ENCODE measurements around the gene PPARG.

The PPARG gene

DNA sequence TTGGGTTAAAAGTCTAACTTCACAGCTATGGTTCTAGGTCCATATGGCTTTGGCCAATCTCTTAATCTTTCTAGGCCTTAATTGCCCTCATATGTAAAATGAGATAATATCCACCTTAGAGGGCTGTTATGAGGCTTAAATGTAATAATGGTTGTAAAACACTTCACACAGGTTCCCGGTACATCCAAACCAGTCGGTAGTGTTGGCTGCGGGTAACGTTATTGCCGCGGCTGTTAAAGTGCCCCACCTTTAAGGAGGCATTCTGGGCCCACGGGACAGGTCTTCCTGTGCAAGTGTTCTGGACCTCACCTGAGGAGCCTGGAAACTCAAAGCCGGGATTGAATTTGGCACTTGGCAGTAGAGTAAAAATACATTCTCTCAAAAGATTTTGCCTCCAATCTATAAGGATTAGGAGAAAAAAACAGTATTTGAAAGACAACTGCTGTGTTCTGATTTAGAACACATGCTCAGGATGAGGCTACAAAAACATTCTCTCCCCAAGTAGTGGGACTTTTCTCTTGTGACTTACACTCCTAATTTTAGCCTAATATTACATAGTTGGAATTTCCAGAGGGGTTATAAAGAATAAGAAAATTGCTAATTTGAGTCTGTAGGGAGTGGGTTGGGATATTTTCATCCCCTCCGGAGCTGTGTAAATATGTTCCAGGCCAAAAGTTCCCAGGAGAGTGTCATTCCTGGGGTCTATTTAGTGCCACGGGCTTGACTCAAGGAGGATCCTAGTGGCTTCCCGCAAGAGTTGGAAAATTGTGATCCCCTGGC is 150.5 kb downstream of the PPARG start:
- Histone ChIP-seq H3K36me3 (ENCODE audit: control insufficient read depth in 4 of 4, insufficient read depth in 4 of 4, low read length in 3 of 4) (no peaks in the 10 kb centered on the region), H3K4me3 (ENCODE audit: control insufficient read depth in 1 of 7, extremely low read depth in 1 of 7, insufficient read depth in 4 of 7, low read depth in 2 of 7, low read length in 6 of 7) (no peak overlapping the region), H3K9me3 (ENCODE audit: control extremely low read depth in 1 of 5, control insufficient read depth in 4 of 5, insufficient read depth in 2 of 5, low read depth in 1 of 5, low read length in 4 of 5) (no peaks in the 10 kb centered on the region), H3K27ac (ENCODE audit: insufficient read depth in 1 of 2, low read depth in 1 of 2, low read length in 2 of 2, poor library complexity in 1 of 2, severe bottlenecking in 2 of 2) (no peak overlapping the region), H3K27me3 (replicated peaks in 2 of 5; ENCODE audit: control insufficient read depth in 4 of 5, insufficient read depth in 5 of 5, low read length in 4 of 5) (peaks cover 0 to 20% (median 5%) of the 10 kb centered on the region in 5 experiments), H3K4me1 (ENCODE audit: control extremely low read depth in 1 of 4, control insufficient read depth in 4 of 4, insufficient read depth in 4 of 4, low read length in 3 of 4) (no peaks in the 10 kb centered on the region)
- WGBS (ENCODE audit: insufficient coverage), result 94% methylated on average over 10 of the region's 11 CpGs
- no peak for DNase-seq
- CTCF ChIA-PET, result interaction anchor here (1.1 kb wide), 1 partner anchor 10 kb away, joined by 3 read pairs; no protein-coding TSS in a partner anchor
- POLR2A ChIA-PET, result no interaction called here

GRCh38 chr3:12440927-12441714 is 152.3 kb downstream of the PPARG start:
- Histone ChIP-seq H3K4me3 (ENCODE audit: control insufficient read depth in 1 of 7, extremely low read depth in 1 of 7, insufficient read depth in 4 of 7, low read depth in 2 of 7, low read length in 6 of 7) (no peak overlapping the region), H3K27me3 (replicated peaks in 2 of 5; ENCODE audit: control insufficient read depth in 4 of 5, insufficient read depth in 5 of 5, low read length in 4 of 5) (peaks cover 0 to 19% (median 5%) of the 10 kb centered on the region in 5 experiments), H3K27ac (ENCODE audit: insufficient read depth in 1 of 2, low read depth in 1 of 2, low read length in 2 of 2, poor library complexity in 1 of 2, severe bottlenecking in 2 of 2) (no peak overlapping the region), H3K36me3 (ENCODE audit: control insufficient read depth in 4 of 4, insufficient read depth in 4 of 4, low read length in 3 of 4) (no peaks in the 10 kb centered on the region), H3K9me3 (ENCODE audit: control extremely low read depth in 1 of 5, control insufficient read depth in 4 of 5, insufficient read depth in 2 of 5, low read depth in 1 of 5, low read length in 4 of 5) (no peaks in the 10 kb centered on the region), H3K4me1 (ENCODE audit: control extremely low read depth in 1 of 4, control insufficient read depth in 4 of 4, insufficient read depth in 4 of 4, low read length in 3 of 4) (no peaks in the 10 kb centered on the region)
- POLR2A ChIA-PET, result no interaction called here
- CTCF ChIA-PET, result interaction anchor here (1.2 kb wide), 1 partner anchor 13 kb away, joined by 4 read pairs; no protein-coding TSS in a partner anchor
- DNase-seq, result no peak
- whole genome bisulfite sequencing (ENCODE audit: insufficient coverage), result 97% methylated on average over 16 of the region's 21 CpGs

DNA sequence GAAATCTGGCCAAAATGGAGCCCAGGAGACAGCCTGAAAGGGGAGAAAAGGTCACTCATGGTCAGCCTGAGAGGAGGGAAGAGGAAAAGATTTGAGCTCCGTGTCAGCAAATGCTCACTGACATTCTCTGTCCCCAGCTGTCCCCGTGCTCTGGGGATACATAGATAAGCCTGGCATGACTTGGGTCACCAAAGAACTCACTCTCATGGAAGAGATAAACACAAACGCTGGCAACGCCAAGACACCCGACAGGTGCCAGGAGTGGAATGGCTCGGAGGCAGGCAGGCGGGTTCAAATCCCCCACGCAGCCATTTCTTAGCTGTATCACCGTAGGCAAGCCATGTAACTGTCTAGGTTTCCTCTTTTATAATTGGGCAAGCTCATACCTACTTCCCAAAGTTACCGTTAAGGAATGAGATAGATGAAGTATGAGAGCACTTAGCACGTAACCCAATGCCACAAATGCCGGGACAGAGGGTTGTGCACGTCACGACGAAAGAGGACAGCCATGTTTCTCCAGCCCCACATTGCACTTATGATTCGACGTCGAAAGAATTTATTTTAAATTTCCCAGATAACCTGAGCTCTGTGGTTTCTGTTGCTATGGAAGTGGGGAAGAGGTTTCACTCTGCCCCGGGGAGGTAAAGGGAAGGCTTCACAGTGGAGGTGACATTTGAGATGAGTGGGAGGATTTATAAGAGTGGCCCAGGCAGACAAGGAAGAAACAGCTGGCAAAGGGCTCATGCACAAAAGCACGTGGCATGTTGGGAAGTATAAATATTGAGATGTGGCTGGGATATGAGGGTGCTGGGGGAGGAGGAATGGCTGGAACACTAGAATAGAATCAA is 154.0 kb downstream of the PPARG start:
- POLR2A ChIA-PET, result no interaction called here
- CTCF ChIA-PET, result no interaction called here
- H3K4me3 ChIP-seq (ENCODE audit: control insufficient read depth in 1 of 7, extremely low read depth in 1 of 7, insufficient read depth in 4 of 7, low read depth in 2 of 7, low read length in 6 of 7), result no peak overlapping the region
- peaks cover 0 to 14% (median 2%) of the 10 kb centered on the region in 5 experiments for H3K27me3 ChIP-seq (replicated peaks in 2 of 5; ENCODE audit: control insufficient read depth in 4 of 5, insufficient read depth in 5 of 5, low read length in 4 of 5)
- H3K9me3 ChIP-seq (ENCODE audit: control extremely low read depth in 1 of 5, control insufficient read depth in 4 of 5, insufficient read depth in 2 of 5, low read depth in 1 of 5, low read length in 4 of 5), result no peaks in the 10 kb centered on the region
- no peaks in the 10 kb centered on the region for H3K36me3 ChIP-seq (ENCODE audit: control insufficient read depth in 4 of 4, insufficient read depth in 4 of 4, low read length in 3 of 4)
- DNase-seq, result no peak
- H3K4me1 ChIP-seq (ENCODE audit: control extremely low read depth in 1 of 4, control insufficient read depth in 4 of 4, insufficient read depth in 4 of 4, low read length in 3 of 4), result no peaks in the 10 kb centered on the region
- H3K27ac ChIP-seq (ENCODE audit: insufficient read depth in 1 of 2, low read depth in 1 of 2, low read length in 2 of 2, poor library complexity in 1 of 2, severe bottlenecking in 2 of 2), result no peak overlapping the region
- WGBS (ENCODE audit: insufficient coverage), result 91% methylated on average over 19 of the region's 20 CpGs

DNA sequence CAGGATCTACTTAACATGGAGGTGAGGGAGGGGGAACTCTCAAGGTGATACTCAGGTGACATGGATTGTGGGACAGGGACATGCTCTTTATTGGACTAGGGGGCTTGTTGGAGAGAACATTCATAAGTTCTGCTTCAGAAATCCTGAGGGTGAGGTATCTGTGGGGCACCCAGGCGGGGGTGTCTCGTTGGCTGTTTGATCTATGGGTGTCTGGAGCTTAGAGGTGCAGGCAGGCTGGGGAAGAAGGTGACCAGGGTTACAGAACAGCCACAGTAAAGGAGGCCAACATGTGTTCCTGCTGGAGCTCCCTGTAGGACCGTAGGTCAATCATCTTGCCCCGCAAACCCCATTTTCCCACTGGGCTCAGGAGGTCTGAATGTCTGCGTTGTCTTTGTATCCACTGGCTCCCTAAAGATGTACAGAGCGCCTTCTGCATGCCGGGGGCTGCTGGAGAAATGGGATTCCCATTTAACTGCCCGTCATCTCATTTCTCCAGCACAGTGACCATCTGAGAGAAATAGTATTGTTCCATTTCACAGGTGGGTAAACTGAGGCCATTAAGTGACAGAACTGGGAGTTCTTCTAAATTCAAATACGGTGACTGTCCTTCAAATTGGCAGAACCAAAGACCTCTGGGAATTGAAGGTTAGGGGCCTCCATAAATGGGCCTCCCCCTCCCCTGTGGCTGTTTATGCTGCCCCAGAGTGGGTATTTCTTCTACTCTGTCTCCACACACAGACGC is 155.1 kb downstream of the PPARG start:
- WGBS (ENCODE audit: insufficient coverage), result 100% methylated on average over 6 of the region's 10 CpGs
- CTCF ChIA-PET, result no interaction called here
- H3K4me1 ChIP-seq (ENCODE audit: control extremely low read depth in 1 of 4, control insufficient read depth in 4 of 4, insufficient read depth in 4 of 4, low read length in 3 of 4), result no peaks in the 10 kb centered on the region

GRCh38 chr3:12444582-12445471 is 156.0 kb downstream of the PPARG start:
- peaks cover 0 to 14% (median 2%) of the 10 kb centered on the region in 5 experiments for H3K27me3 ChIP-seq (replicated peaks in 2 of 5; ENCODE audit: control insufficient read depth in 4 of 5, insufficient read depth in 5 of 5, low read length in 4 of 5)
- no peak overlapping the region for H3K4me3 ChIP-seq (ENCODE audit: control insufficient read depth in 1 of 7, extremely low read depth in 1 of 7, insufficient read depth in 4 of 7, low read depth in 2 of 7, low read length in 6 of 7)
- no peak overlapping the region for H3K27ac ChIP-seq (ENCODE audit: insufficient read depth in 1 of 2, low read depth in 1 of 2, low read length in 2 of 2, poor library complexity in 1 of 2, severe bottlenecking in 2 of 2)
- H3K36me3 ChIP-seq (ENCODE audit: control insufficient read depth in 4 of 4, insufficient read depth in 4 of 4, low read length in 3 of 4), result no peaks in the 10 kb centered on the region
- H3K4me1 ChIP-seq (ENCODE audit: control extremely low read depth in 1 of 4, control insufficient read depth in 4 of 4, insufficient read depth in 4 of 4, low read length in 3 of 4), result no peaks in the 10 kb centered on the region
- WGBS (ENCODE audit: insufficient coverage), result 84% methylated on average over 17 of the region's 24 CpGs
- no peak for DNase-seq
- no peaks in the 10 kb centered on the region for H3K9me3 ChIP-seq (ENCODE audit: control extremely low read depth in 1 of 5, control insufficient read depth in 4 of 5, insufficient read depth in 2 of 5, low read depth in 1 of 5, low read length in 4 of 5)
- ChIA-PET CTCF (no interaction called here), POLR2A (no interaction called here)

More for the DNA sequence above, 155.1 kb downstream of the PPARG start:
- Histone ChIP-seq H3K27ac (ENCODE audit: insufficient read depth in 1 of 2, low read depth in 1 of 2, low read length in 2 of 2, poor library complexity in 1 of 2, severe bottlenecking in 2 of 2) (no peak overlapping the region), H3K4me3 (ENCODE audit: control insufficient read depth in 1 of 7, extremely low read depth in 1 of 7, insufficient read depth in 4 of 7, low read depth in 2 of 7, low read length in 6 of 7) (no peak overlapping the region), H3K36me3 (ENCODE audit: control insufficient read depth in 4 of 4, insufficient read depth in 4 of 4, low read length in 3 of 4) (no peaks in the 10 kb centered on the region), H3K9me3 (ENCODE audit: control extremely low read depth in 1 of 5, control insufficient read depth in 4 of 5, insufficient read depth in 2 of 5, low read depth in 1 of 5, low read length in 4 of 5) (no peaks in the 10 kb centered on the region), H3K27me3 (replicated peaks in 2 of 5; ENCODE audit: control insufficient read depth in 4 of 5, insufficient read depth in 5 of 5, low read length in 4 of 5) (peaks cover 0 to 14% (median 2%) of the 10 kb centered on the region in 5 experiments)
- POLR2A ChIA-PET, result no interaction called here
- no peak for DNase-seq
